IMR-90 (cell line): ENCODE measurements around the gene CACNG6. TPM values are rescaled to one million over a fixed set of nuclear protein-coding genes. Genes with fewer than 3 reads are reported as not detected.

ENCODE experiments used
- ATAC-seq: fragments of 200-7000 bp; cut with Tn5 transposase; 2 replicates; pipeline ENCODE4 v1.9.1; 2020; ENCODE audit warnings: low read depth, mild to moderate bottlenecking, moderate library complexity
- BruUV-seq: library from RNA; stranded (reverse); fragments of 400-500 nt; replicated peaks from 2 replicates; lab custom pipeline; 2021; lab: Mats Ljungman, UMichigan
- CTCF ChIA-PET: fragments of 300-600 bp; formaldehyde crosslinking; extraction: SDS; loops from one replicate; lab custom pipeline; 2021; ENCODE audit warnings: antibody characterized with exemption; lab: Yijun Ruan, JAX
- POLR2A ChIA-PET: fragments of 300-600 bp; sonication (Branson Sonifier 250); formaldehyde crosslinking; loops from one replicate; lab custom pipeline; 2022; ENCODE audit warnings: antibody characterized with exemption; ENCODE audit not compliant: unreplicated experiment; lab: Charles Lee
- DNase-seq: peaks from one replicate; pipeline ENCODE4 v3.0.0; 2013
- H2AFZ ChIP-seq: replicated peaks from 2 replicates; pipeline ENCODE3; 2013; ENCODE audit warnings: low read length, mild to moderate bottlenecking; ENCODE audit not compliant: poor library complexity
- H2AK5ac ChIP-seq: 2 replicates; pipeline ENCODE4 v1.6.1; 2013; ENCODE audit warnings: low read depth, low read length, inconsistent platforms
- H2AK9ac ChIP-seq: replicated peaks from 2 replicates; pipeline ENCODE3; 2013; ENCODE audit warnings: mild to moderate bottlenecking, low read depth, low read length, moderate library complexity; ENCODE audit not compliant: poor library complexity
- H2BK120ac ChIP-seq: 2 replicates; pipeline ENCODE4 v1.6.1; 2013; ENCODE audit warnings: low read depth, low read length, inconsistent platforms
- H2BK15ac ChIP-seq: 3 replicates; pipeline ENCODE4 v1.6.1; 2013; ENCODE audit warnings: low read depth, low read length, inconsistent platforms
- H2BK20ac ChIP-seq: 2 replicates; pipeline ENCODE4 v1.6.1; 2013; ENCODE audit warnings: low read depth, mild to moderate bottlenecking, inconsistent platforms, low read length, moderate library complexity
- H2BK5ac ChIP-seq: 2 replicates; pipeline ENCODE4 v1.6.1; 2013; ENCODE audit warnings: mild to moderate bottlenecking, low read depth, low read length, inconsistent platforms; ENCODE audit not compliant: poor library complexity, severe bottlenecking
- H3K14ac ChIP-seq: replicated peaks from 2 replicates; pipeline ENCODE4 v1.6.1; 2013; ENCODE audit warnings: low read depth, low read length, inconsistent platforms
- H3K18ac ChIP-seq: 2 replicates; pipeline ENCODE4 v1.6.1; 2013; ENCODE audit warnings: low read depth, low read length, control low read depth
- H3K23ac ChIP-seq: 2 replicates; pipeline ENCODE4 v1.6.1; 2013; ENCODE audit warnings: low read depth, low read length, inconsistent platforms
- H3K27ac ChIP-seq: 2 replicates; pipeline ENCODE4 v1.5.1; 2013; ENCODE audit warnings: mild to moderate bottlenecking, control low read depth, low read length; ENCODE audit not compliant: insufficient read depth
- H3K27me3 ChIP-seq: 2 replicates; pipeline ENCODE4 v1.6.1; 2013; ENCODE audit warnings: low read length; ENCODE audit not compliant: control insufficient read depth, insufficient read depth
- H3K36me3 ChIP-seq: 2 replicates; pipeline ENCODE4 v1.6.1; 2013; ENCODE audit warnings: low read length, mixed read lengths; ENCODE audit not compliant: control insufficient read depth, insufficient read depth
- H3K4ac ChIP-seq: 2 replicates; pipeline ENCODE4 v1.6.1; 2013; ENCODE audit warnings: low read depth, low read length, inconsistent platforms
- H3K4me1 ChIP-seq: 2 replicates; pipeline ENCODE4 v1.6.1; 2013; ENCODE audit warnings: low read length, mixed read lengths; ENCODE audit not compliant: control insufficient read depth, insufficient read depth
- H3K4me2 ChIP-seq: 2 replicates; pipeline ENCODE4 v1.6.1; 2013; ENCODE audit warnings: low read depth, mild to moderate bottlenecking, control low read depth, low read length, moderate library complexity
- H3K4me3 ChIP-seq: 2 replicates; pipeline ENCODE4 v1.5.1; 2013; ENCODE audit warnings: low read depth, mild to moderate bottlenecking, control low read depth, low read length, moderate library complexity; ENCODE audit not compliant: insufficient read depth
- H3K56ac ChIP-seq: 2 replicates; pipeline ENCODE4 v1.6.1; 2013; ENCODE audit warnings: low read length, inconsistent platforms; ENCODE audit not compliant: insufficient read depth; ENCODE audit errors: extremely low read depth
- H3K79me1 ChIP-seq, 2 experiments: 2 replicates each; pipeline ENCODE4 v1.6.1; 2013; ENCODE audit warnings: low read length in 2 of 2, inconsistent platforms in 1 of 2, low read depth in 1 of 2
- H3K9ac ChIP-seq: 2 replicates; pipeline ENCODE4 v1.6.1; 2013; ENCODE audit warnings: low read depth, low read length, control low read depth
- H3K9me1 ChIP-seq: 2 replicates; pipeline ENCODE4 v1.6.1; 2013; ENCODE audit warnings: low read length, inconsistent platforms; ENCODE audit not compliant: insufficient read depth
- H3K9me3 ChIP-seq: 2 replicates; pipeline ENCODE4 v1.6.1; 2013; ENCODE audit warnings: low read length; ENCODE audit not compliant: control insufficient read depth, insufficient read depth
- H4K20me1 ChIP-seq: 2 replicates; pipeline ENCODE4 v1.6.1; 2013; ENCODE audit warnings: low read length, inconsistent platforms; ENCODE audit not compliant: insufficient read depth
- H4K5ac ChIP-seq: 2 replicates; pipeline ENCODE4 v1.6.1; 2013; ENCODE audit warnings: mild to moderate bottlenecking, low read depth, low read length, control low read depth
- H4K8ac ChIP-seq, 2 experiments: 2 replicates each; pipeline ENCODE4 v1.6.1; 2013; ENCODE audit warnings: low read depth in 2 of 2, low read length in 2 of 2, control low read depth in 1 of 2, inconsistent platforms in 1 of 2
- H4K91ac ChIP-seq: 2 replicates; pipeline ENCODE4 v1.6.1; 2013; ENCODE audit warnings: low read depth, low read length, inconsistent platforms; ENCODE audit not compliant: insufficient read depth
- BHLHE40 ChIP-seq: fragments of 150-350 bp; IDR thresholded peaks from 2 replicates; pipeline ENCODE4 v1.6.1; 2016; ENCODE audit warnings: mild to moderate bottlenecking, low read depth, low read length
- CTCF ChIP-seq: conservative IDR thresholded peaks from 2 replicates; pipeline ENCODE4 v1.5.1; 2012; ENCODE audit warnings: mild to moderate bottlenecking, low read depth, low read length, improper control_type of control experiment
- ELK1 ChIP-seq: fragments of 150-350 bp; IDR thresholded peaks from 2 replicates; pipeline ENCODE4 v1.6.1; 2016; ENCODE audit warnings: low read depth, mild to moderate bottlenecking, low read length, moderate library complexity, borderline replicate concordance
- FOS ChIP-seq: fragments of 150-350 bp; IDR thresholded peaks from 2 replicates; pipeline ENCODE4 v1.6.1; 2016; ENCODE audit warnings: low read depth, low read length
- MAZ ChIP-seq: IDR thresholded peaks from 2 replicates; pipeline ENCODE4 v1.6.1; 2012; ENCODE audit warnings: low read depth, mild to moderate bottlenecking, low read length, improper control_type of control experiment, moderate library complexity, borderline replicate concordance
- MXI1 ChIP-seq: IDR thresholded peaks from 2 replicates; pipeline ENCODE4 v1.6.1; 2012; ENCODE audit warnings: low read depth, mild to moderate bottlenecking, low read length, moderate library complexity, borderline replicate concordance
- NFE2L2 ChIP-seq: fragments of 150-350 bp; IDR thresholded peaks from 2 replicates; pipeline ENCODE4 v1.6.1; 2016; ENCODE audit warnings: low read depth, mild to moderate bottlenecking, low read length
- RAD21 ChIP-seq: IDR thresholded peaks from 2 replicates; pipeline ENCODE4 v1.6.1; 2012; ENCODE audit warnings: low read length, improper control_type of control experiment
- RCOR1 ChIP-seq: IDR thresholded peaks from 2 replicates; pipeline ENCODE4 v1.6.1; 2012; ENCODE audit warnings: mild to moderate bottlenecking, low read length, improper control_type of control experiment; ENCODE audit not compliant: insufficient replicate concordance
- SMC3 ChIP-seq: fragments of 150-350 bp; IDR thresholded peaks from 2 replicates; pipeline ENCODE4 v1.6.1; 2016; ENCODE audit warnings: low read depth, mild to moderate bottlenecking, antibody characterized with exemption, low read length, moderate library complexity
- WGBS, 2 experiments: methylation state at CpG; one replicate each; pipeline versions ENCODE4 v1.1.5 to v1.1.7; 2013; ENCODE audit warnings: missing lambda C conversion rate in 2 of 2; ENCODE audit not compliant: insufficient read length in 1 of 2; ENCODE audit errors: extremely low coverage in 2 of 2; 5-methylcytosine and 5-hydroxymethylcytosine counted together
- dilution Hi-C: fragments of 300-500 bp; cut with HindIII; formaldehyde crosslinking; loops from one replicate; pipeline ENCODE4 v1.14.3; 2018; ENCODE audit warnings: low sequenced_read_pairs; ENCODE audit not compliant: unreplicated experiment
- in situ Hi-C: fragments of 300-500 bp; cut with MboI; formaldehyde crosslinking; loops from 3 replicates; pipeline ENCODE4 v1.14.3; 2019; ENCODE audit warnings: low sequenced_read_pairs, inconsistent platforms, mixed read lengths
- intact Hi-C: fragments of 100-400 bp; cut with micrococcal nuclease; formaldehyde crosslinking; loops from 2 replicates; pipeline ENCODE4 v1.10.0; 2022
- polyA plus RNA-seq, 3 experiments: library from polyadenylated mRNA; depleted of rRNA; stranded (reverse); fragments of >200 nt; gene quantifications; 2 replicates each; pipeline ENCODE4 v1.2.3, GENCODE V29; 2012; ENCODE audit warnings: low replicate concordance in 1 of 3
- total RNA-seq: library from RNA; depleted of rRNA; stranded (reverse); fragments of >200 nt; gene quantifications from 2 replicates; pipeline ENCODE4 v1.2.3, GENCODE V29; 2012

CACNG6 gene
- total and polyA plus RNA-seq, 2 of the 4 experiments (the other 2 are of a cell fraction), result not detected

GRCh38 chr19:53978975-53979801, 12.2 kb upstream of the CACNG6 start (continued):
- no peak for TF ChIP-seq MAZ

GRCh38 chr19:53980539-53981375, 10.7 kb upstream of the CACNG6 start:
- H4K8ac ChIP-seq, result peak overlapping the region in 1 of 2 experiments; percentile 26; a peak in 1 of 4 replicates
- no peak overlapping the region for H2BK15ac ChIP-seq
- ChIA-PET POLR2A (interaction anchor here (0.6 kb wide), 2 partner anchors 53 to 193 kb away, joined by 3 to 5 read pairs; no protein-coding TSS in a partner anchor), CTCF (interaction anchor here (0.8 kb wide), 1 partner anchor 21 kb away, joined by 4 read pairs; no protein-coding TSS in a partner anchor)
- dilution Hi-C loops, result no loop called here
- H3K36me3 ChIP-seq, result no peaks in the 10 kb centered on the region
- no peak for ATAC-seq
- no peaks in the 10 kb centered on the region for H3K9me3 ChIP-seq
- H4K5ac ChIP-seq, result no peak overlapping the region
- H2BK20ac ChIP-seq, result no peak overlapping the region
- no peak overlapping the region for H3K14ac ChIP-seq
- H3K4me3 ChIP-seq, result peak overlapping the region; percentile 6; the same call in 1 of the 2 replicates
- no peak overlapping the region for H4K91ac ChIP-seq
- no peaks in the 10 kb centered on the region for H4K20me1 ChIP-seq
- in situ Hi-C loops, result no loop called here
- no TSS peak for BruUV-seq
- peak overlapping the region; percentile 86 for H2AFZ ChIP-seq
- H2BK120ac ChIP-seq, result no peak overlapping the region
- intact Hi-C loops, result no loop called here
- no peaks in the 10 kb centered on the region for H3K4me1 ChIP-seq
- peak; percentile 19 for DNase-seq
- no peak overlapping the region for H3K9ac ChIP-seq
- H3K79me1 ChIP-seq, result no peaks in the 10 kb centered on the region
- H2BK5ac ChIP-seq, result no peak overlapping the region
- peak overlapping the region; percentile 21; the same call in 1 of the 2 replicates for H3K4me2 ChIP-seq
- H3K56ac ChIP-seq, result no peak overlapping the region
- peak overlapping the region; percentile 48 for H2AK9ac ChIP-seq
- no peak overlapping the region for H3K18ac ChIP-seq
- H3K27ac ChIP-seq, result no peak overlapping the region
- H3K27me3 ChIP-seq, result peaks cover 12% of the 10 kb centered on the region; the same call in 1 of the 2 replicates
- no peaks in the 10 kb centered on the region for H3K9me1 ChIP-seq
- 18% methylated on average over 6 of the region's 20 CpGs; no CpG with 5 or more reads in 1 of the 2 experiments for WGBS, 2 experiments
- H3K23ac ChIP-seq, result no peak overlapping the region
- no peak overlapping the region; the same call in 1 of the 2 replicates for H2AK5ac ChIP-seq
- H3K4ac ChIP-seq, result no peak overlapping the region
- no peak for TF ChIP-seq SMC3
- no peak for TF ChIP-seq RAD21
- no peak for TF ChIP-seq NFE2L2
- TF ChIP-seq RCOR1, result no peak
- TF ChIP-seq MAZ, result no peak
- TF ChIP-seq CTCF, result no peak
- TF ChIP-seq BHLHE40, result no peak
- TF ChIP-seq ELK1, result no peak
- no peak for TF ChIP-seq FOS
- no peak for TF ChIP-seq MXI1
